Thyroid gland (tissue), 4 donors: ENCODE data around the gene PFN3. TPM values are rescaled to one million over a fixed set of nuclear protein-coding genes. Genes with fewer than 3 reads are reported as not detected.

Experiments
- DNase-seq, 2 donors: peaks; one replicate each; pipeline ENCODE4 v3.0.0-alpha.2; 2019
- H3K27ac ChIP-seq, 3 donors: fragments of 200-600 bp; sonication (generic); 1 replicate in 2 of 3; 2 replicates in 1 of 3; pipeline ENCODE4 v1.5.1; 2016 to 2019; ENCODE audit warnings: mild to moderate bottlenecking in 1 of 3, moderate library complexity in 1 of 3
- H3K27me3 ChIP-seq: fragments of 200-600 bp; sonication (generic); one replicate; pipeline ENCODE4 v1.5.1; 2019
- H3K36me3 ChIP-seq, 2 donors: fragments of 200-600 bp; sonication (generic); one replicate each; pipeline ENCODE4 v1.5.1; 2016 to 2019
- H3K4me1 ChIP-seq, 2 donors: fragments of 200-600 bp; sonication (generic); one replicate each; pipeline ENCODE4 v1.5.1; 2017 to 2019
- H3K4me3 ChIP-seq, 3 donors: fragments of 200-600 bp; sonication (generic); replicated peaks in 1 of 3; 1 replicate in 2 of 3; 2 replicates in 1 of 3; pipeline ENCODE4 v1.5.1; 2016; ENCODE audit warnings: mild to moderate bottlenecking in 1 of 3
- H3K9me3 ChIP-seq: fragments of 200-600 bp; sonication (generic); one replicate; pipeline ENCODE4 v1.5.1; 2017
- POLR2A ChIP-seq, 2 donors: fragments of 450-650 bp; IDR thresholded peaks; one replicate each; pipeline ENCODE4 v1.6.1; 2017; ENCODE audit warnings: antibody characterized with exemption in 2 of 2, mild to moderate bottlenecking in 2 of 2, moderate library complexity in 1 of 2
- WGBS, 2 donors: methylation state at CpG; one replicate each; pipeline ENCODE4 v1.1.5; 2017; 5-methylcytosine and 5-hydroxymethylcytosine counted together
- intact Hi-C: fragments of 100-400 bp; cut with DNase I; formaldehyde crosslinking; loops from one replicate; pipeline ENCODE4 v1.15.1; 2023
- total RNA-seq, 4 donors: library from RNA; depleted of rRNA; stranded (reverse); fragments of >200 nt; gene quantifications; one replicate each; pipeline ENCODE4 v1.2.3, GENCODE V29; 2016
- TF ChIP-seq, protein P1 (sequence below), 6 experiments: fragments of 200-600 bp in 3 of 6; fragments of 450-650 bp in 3 of 6; sonication (generic) in 3 of 6; IDR thresholded peaks; one replicate each; pipeline ENCODE4 v1.5.1; 2016 to 2019; ENCODE audit warnings: antibody characterized with exemption in 6 of 6, mild to moderate bottlenecking in 2 of 6, inconsistent platforms in 1 of 6, moderate library complexity in 1 of 6

PFN3 gene
- total RNA-seq, 4 donors from 2014 or later, result not detected

DNA sequence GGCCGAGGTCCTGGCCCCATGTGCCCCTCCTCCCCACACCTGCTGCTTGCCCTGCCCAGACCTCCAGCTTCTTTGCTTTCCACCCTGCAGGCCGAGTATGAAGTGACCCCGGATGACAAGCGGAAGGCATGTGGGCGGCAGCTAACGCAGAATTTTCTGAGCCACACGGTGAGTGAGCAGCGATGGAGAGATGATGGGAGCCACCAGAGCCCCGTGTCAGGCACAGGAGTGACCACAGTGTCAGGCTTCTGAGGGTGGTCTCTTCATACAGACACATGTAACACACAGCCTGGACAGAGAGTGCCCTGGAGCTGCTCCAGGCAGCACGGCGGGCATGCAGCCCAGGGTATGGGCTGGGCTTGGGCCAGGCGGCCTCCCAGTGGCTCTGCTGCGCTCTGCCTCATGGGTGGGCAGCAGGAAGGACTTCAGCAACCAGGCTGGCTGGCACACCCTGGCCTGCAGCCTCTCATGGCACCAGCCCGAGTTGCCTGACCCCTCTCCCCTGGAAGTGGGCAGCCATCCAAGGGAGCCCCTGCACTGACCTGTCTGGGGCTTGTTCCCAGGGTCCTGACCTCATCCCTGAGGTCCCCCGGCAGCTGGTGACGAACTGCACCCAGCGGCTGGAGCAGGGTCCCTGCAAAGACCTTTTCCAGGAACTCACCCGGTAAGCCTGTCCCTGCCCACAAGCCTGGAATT is 31.8 kb upstream of the PFN3 start:
- Histone ChIP-seq H3K4me3 (no peak overlapping the region), H3K9me3 (no peaks in the 10 kb centered on the region), H3K27ac (no peak overlapping the region), H3K4me1 (peaks cover 8 to 9% of the 10 kb centered on the region in 2 donors), H3K27me3 (no peaks in the 10 kb centered on the region), H3K36me3 (peaks cover 42 to 46% of the 10 kb centered on the region in 2 donors)
- intact Hi-C loops, result no loop called here
- TF ChIP-seq POLR2A (IDR thresholded peaks at IDR 0.05), result no peak
- TF ChIP-seq, protein P1, sequence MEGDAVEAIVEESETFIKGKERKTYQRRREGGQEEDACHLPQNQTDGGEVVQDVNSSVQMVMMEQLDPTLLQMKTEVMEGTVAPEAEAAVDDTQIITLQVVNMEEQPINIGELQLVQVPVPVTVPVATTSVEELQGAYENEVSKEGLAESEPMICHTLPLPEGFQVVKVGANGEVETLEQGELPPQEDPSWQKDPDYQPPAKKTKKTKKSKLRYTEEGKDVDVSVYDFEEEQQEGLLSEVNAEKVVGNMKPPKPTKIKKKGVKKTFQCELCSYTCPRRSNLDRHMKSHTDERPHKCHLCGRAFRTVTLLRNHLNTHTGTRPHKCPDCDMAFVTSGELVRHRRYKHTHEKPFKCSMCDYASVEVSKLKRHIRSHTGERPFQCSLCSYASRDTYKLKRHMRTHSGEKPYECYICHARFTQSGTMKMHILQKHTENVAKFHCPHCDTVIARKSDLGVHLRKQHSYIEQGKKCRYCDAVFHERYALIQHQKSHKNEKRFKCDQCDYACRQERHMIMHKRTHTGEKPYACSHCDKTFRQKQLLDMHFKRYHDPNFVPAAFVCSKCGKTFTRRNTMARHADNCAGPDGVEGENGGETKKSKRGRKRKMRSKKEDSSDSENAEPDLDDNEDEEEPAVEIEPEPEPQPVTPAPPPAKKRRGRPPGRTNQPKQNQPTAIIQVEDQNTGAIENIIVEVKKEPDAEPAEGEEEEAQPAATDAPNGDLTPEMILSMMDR (IDR thresholded peaks at IDR 0.05), result no peak
- no peak for DNase-seq
- 88 to 90% methylated on average over 9 to 17 of the region's 18 CpGs for WGBS, 2 donors

DNA sequence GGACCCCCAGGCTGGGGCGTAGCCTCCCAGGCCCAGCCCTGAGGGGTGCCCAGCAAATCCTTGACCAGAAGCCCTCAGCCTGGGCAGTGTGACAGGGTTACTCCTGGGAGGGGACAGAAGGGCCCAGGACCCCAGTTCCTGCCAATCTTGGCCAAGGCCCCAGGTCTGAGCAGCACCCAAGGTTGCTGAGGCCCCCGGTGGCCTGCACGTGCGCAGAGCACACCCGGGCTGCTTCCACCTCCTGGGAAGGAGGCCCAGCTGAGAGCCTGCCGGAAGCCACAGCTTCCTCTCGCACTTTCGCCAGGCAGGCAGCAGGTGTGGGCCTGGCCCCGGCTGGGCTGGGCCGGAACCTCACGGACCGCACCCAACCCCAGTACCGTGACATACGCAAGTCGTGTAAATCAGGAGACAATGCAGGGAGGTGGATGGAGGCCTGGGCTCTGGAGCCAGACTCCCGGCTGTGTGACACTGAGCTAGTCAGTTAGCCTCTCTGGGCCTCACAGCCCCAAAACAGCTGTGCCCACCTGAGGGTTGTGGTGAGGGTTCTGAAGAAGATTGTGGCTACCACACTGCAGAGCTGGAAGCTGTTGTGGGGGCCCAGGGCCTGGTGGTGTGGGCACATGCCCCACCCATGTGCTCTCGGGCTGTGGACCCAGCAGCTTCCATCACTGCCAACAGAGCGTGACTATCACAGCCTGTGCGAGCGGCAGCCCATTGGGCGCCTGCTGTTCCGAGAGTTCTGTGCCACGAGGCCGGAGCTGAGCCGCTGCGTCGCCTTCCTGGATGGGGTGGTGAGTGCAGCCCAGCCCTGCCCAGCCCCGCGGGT is 31.1 kb upstream of the PFN3 start:
- 84 to 98% methylated on average over 8 to 13 of the region's 29 CpGs for WGBS, 2 donors
- no peak for DNase-seq

DNA sequence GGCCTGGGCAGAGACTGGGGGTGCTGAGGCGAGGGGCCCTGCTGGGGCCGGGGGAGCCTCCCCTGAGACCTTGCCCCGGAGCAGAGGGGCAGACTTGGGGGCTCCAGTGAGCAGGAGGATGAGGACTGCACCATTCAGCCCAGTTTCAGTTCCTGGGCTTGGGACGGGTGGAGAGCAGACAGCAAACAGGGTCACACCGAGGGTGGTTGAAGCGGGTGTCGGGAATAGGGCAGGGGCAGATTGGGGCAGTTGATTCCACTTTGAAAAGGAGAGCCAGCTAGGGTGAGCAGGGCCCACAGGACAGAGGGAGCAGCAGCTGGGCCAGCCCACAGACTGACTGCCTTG is 30.5 kb upstream of the PFN3 start:
- no peak overlapping the region for H3K4me3 ChIP-seq
- no peak for DNase-seq
- H3K36me3 ChIP-seq, result peaks cover 36 to 37% of the 10 kb centered on the region in 2 donors
- WGBS, 2 donors, result 75 to 88% methylated on average over 7 of the region's 7 CpGs
- H3K27ac ChIP-seq, result no peak overlapping the region
- intact Hi-C loops, result no loop called here
- H3K27me3 ChIP-seq, result no peaks in the 10 kb centered on the region
- TF ChIP-seq, protein P1 (IDR thresholded peaks at IDR 0.05), result no peak
- no peak for TF ChIP-seq POLR2A (IDR thresholded peaks at IDR 0.05)
- no peaks in the 10 kb centered on the region for H3K9me3 ChIP-seq
- H3K4me1 ChIP-seq, result peaks cover 13% of the 10 kb centered on the region in 2 donors

More for the DNA sequence above, 31.1 kb upstream of the PFN3 start:
- Histone ChIP-seq H3K27me3 (no peaks in the 10 kb centered on the region), H3K4me3 (no peak overlapping the region), H3K4me1 (peaks cover 13% of the 10 kb centered on the region in 2 donors), H3K9me3 (no peaks in the 10 kb centered on the region), H3K36me3 (peaks cover 42 to 43% of the 10 kb centered on the region in 2 donors), H3K27ac (no peak overlapping the region)
- intact Hi-C loops, result no loop called here
- TF ChIP-seq POLR2A (IDR thresholded peaks at IDR 0.05), result no peak
- TF ChIP-seq, protein P1 (IDR thresholded peaks at IDR 0.05), result no peak

DNA sequence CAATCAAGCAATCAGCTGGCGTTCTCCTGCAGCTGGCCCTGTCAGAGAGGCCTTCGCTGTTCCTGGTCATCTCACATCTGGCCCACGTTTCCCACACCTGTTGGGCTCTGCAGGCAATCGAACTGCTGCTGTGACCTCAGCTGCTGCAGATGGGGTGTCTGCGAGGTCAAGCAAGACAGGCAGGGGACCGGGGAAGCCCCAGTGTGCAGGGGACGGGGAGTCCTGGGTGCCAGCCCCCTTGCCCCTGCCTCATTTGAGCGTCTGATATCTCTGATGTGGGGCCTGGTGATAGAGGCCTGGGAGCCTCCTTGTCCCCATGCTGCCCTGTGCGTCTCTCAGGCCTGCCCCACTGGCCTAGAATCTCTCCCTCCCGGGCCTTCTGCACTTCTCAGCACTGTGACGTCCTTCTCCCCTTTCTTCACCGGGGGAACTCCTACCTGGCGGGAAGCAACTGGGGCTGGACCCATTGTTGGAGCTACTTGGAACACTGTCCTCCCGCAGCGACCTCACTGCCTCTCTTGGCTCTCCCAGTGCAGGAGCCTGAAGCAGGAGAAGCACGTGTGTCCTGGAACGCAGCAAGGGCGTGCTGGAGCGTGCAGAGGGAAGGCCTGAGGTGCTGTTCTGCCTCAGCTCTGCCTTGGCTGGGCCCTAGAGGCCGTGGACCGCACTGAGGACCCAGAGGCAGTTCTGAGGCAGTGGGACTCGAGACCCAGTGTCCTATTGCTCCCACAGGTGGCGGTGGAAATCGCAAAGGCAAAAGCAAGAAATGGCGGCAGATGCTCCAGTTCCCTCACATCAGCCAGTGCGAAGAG is 29.9 kb upstream of the PFN3 start:
- Histone ChIP-seq H3K27me3 (no peaks in the 10 kb centered on the region), H3K27ac (no peak overlapping the region), H3K4me1 (peaks cover 13% of the 10 kb centered on the region in 2 donors), H3K36me3 (peaks cover 31 to 33% of the 10 kb centered on the region in 2 donors), H3K9me3 (no peaks in the 10 kb centered on the region), H3K4me3 (no peak overlapping the region)
- DNase-seq, result no peak
- 90 to 95% methylated on average over 21 to 25 of the region's 26 CpGs for WGBS, 2 donors
- intact Hi-C loops, result no loop called here
- TF ChIP-seq POLR2A (IDR thresholded peaks at IDR 0.05), result no peak
- TF ChIP-seq, protein P1 (IDR thresholded peaks at IDR 0.05), result no peak
